Measurements from ENCODE around the gene SMOC2. TPM values are rescaled to one million over a fixed set of nuclear protein-coding genes. Genes with fewer than 3 reads are reported as not detected.

Gene SMOC2
- total and polyA plus RNA-seq, 2 of the 4 experiments (the other 2 are of a cell fraction), result not detected

- Histone ChIP-seq H3K9me3 (ENCODE audit: control insufficient read depth, insufficient read depth, low read length) (peaks cover 28% of the 10 kb centered on the region), H2AK5ac (ENCODE audit: low read depth, low read length) (no peak overlapping the region), H3K36me3 (ENCODE audit: control insufficient read depth, insufficient read depth, low read length) (no peaks in the 10 kb centered on the region), H3K23ac (ENCODE audit: low read depth, low read length) (no peak overlapping the region), H3K27ac (ENCODE audit: insufficient read depth, low read length) (no peak overlapping the region), H4K8ac (ENCODE audit: low read depth in 2 of 2, low read length in 2 of 2) (no peak overlapping the region), H3K18ac (ENCODE audit: low read depth, low read length) (no peak overlapping the region), H3K27me3 (ENCODE audit: control insufficient read depth, insufficient read depth, low read length) (no peaks in the 10 kb centered on the region), H3K9me1 (ENCODE audit: insufficient read depth, low read length) (no peaks in the 10 kb centered on the region), H4K91ac (ENCODE audit: insufficient read depth, low read depth, low read length) (no peak overlapping the region), H2BK5ac (ENCODE audit: low read depth, low read length, poor library complexity, severe bottlenecking) (no peak overlapping the region), H2BK15ac (ENCODE audit: low read depth, low read length) (no peak overlapping the region), H2AK9ac (replicated peaks; ENCODE audit: low read depth, low read length, poor library complexity) (no peak overlapping the region), H3K14ac (replicated peaks; ENCODE audit: low read depth, low read length) (no peak overlapping the region), H4K20me1 (ENCODE audit: insufficient read depth, low read length) (no peaks in the 10 kb centered on the region), H3K4ac (ENCODE audit: low read depth, low read length) (no peak overlapping the region), H3K4me2 (ENCODE audit: low read depth, low read length) (no peak overlapping the region), H4K5ac (ENCODE audit: low read depth, low read length) (no peak overlapping the region), H3K4me1 (ENCODE audit: control insufficient read depth, insufficient read depth, low read length) (no peaks in the 10 kb centered on the region), H3K4me3 (ENCODE audit: insufficient read depth, low read depth, low read length) (no peak overlapping the region), H2BK20ac (ENCODE audit: low read depth, low read length) (no peak overlapping the region), H2BK120ac (ENCODE audit: low read depth, low read length) (no peak overlapping the region), H3K56ac (ENCODE audit: extremely low read depth, insufficient read depth, low read length) (no peak overlapping the region), H3K9ac (ENCODE audit: low read depth, low read length) (no peak overlapping the region), H2AFZ (replicated peaks; ENCODE audit: low read length, poor library complexity) (no peak overlapping the region), H3K79me1 (ENCODE audit: low read depth in 1 of 2, low read length in 2 of 2) (no peaks in the 10 kb centered on the region)
- ATAC-seq (ENCODE audit: low read depth) (no peak), DNase-seq (no peak)
- no CpG with 5 or more reads among the region's 10 CpGs for whole genome bisulfite sequencing, 2 experiments (ENCODE audit: extremely low coverage in 2 of 2, insufficient read length in 1 of 2)
- dilution Hi-C loops (cut with HindIII; ENCODE audit: low sequenced_read_pairs, unreplicated experiment), result no loop called here
- in situ Hi-C loops (cut with MboI; ENCODE audit: low sequenced_read_pairs), result no loop called here
- ChIA-PET CTCF (no interaction called here), POLR2A (ENCODE audit: unreplicated experiment) (no interaction called here)
- no TSS peak for BruUV-seq (replicated peaks)
- TF ChIP-seq MAFK (IDR thresholded peaks at IDR 0.05; ENCODE audit: low read depth, low read length), result no peak
- no peak for TF ChIP-seq NFE2L2 (IDR thresholded peaks at IDR 0.05; ENCODE audit: low read depth, low read length)
- TF ChIP-seq ELK1 (IDR thresholded peaks at IDR 0.05; ENCODE audit: borderline replicate concordance, low read depth, low read length), result no peak
- no peak for TF ChIP-seq USF2 (IDR thresholded peaks at IDR 0.05; ENCODE audit: low read depth, low read length)
- no peak for TF ChIP-seq SMC3 (IDR thresholded peaks at IDR 0.05; ENCODE audit: low read depth, low read length)
- TF ChIP-seq POLR2A (IDR thresholded peaks at IDR 0.05; ENCODE audit: low read depth, low read length), result no peak
- no peak for TF ChIP-seq MAZ (IDR thresholded peaks at IDR 0.05; ENCODE audit: borderline replicate concordance, low read depth, low read length)
- TF ChIP-seq CEBPB (IDR thresholded peaks at IDR 0.05; ENCODE audit: low read depth, low read length), result no peak
- TF ChIP-seq, protein P1, sequence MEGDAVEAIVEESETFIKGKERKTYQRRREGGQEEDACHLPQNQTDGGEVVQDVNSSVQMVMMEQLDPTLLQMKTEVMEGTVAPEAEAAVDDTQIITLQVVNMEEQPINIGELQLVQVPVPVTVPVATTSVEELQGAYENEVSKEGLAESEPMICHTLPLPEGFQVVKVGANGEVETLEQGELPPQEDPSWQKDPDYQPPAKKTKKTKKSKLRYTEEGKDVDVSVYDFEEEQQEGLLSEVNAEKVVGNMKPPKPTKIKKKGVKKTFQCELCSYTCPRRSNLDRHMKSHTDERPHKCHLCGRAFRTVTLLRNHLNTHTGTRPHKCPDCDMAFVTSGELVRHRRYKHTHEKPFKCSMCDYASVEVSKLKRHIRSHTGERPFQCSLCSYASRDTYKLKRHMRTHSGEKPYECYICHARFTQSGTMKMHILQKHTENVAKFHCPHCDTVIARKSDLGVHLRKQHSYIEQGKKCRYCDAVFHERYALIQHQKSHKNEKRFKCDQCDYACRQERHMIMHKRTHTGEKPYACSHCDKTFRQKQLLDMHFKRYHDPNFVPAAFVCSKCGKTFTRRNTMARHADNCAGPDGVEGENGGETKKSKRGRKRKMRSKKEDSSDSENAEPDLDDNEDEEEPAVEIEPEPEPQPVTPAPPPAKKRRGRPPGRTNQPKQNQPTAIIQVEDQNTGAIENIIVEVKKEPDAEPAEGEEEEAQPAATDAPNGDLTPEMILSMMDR (conservative IDR thresholded peaks at IDR 0.05; ENCODE audit: low read depth, low read length), result no peak
- no peak for TF ChIP-seq RAD21 (IDR thresholded peaks at IDR 0.05; ENCODE audit: low read length)
- TF ChIP-seq CHD1 (IDR thresholded peaks at IDR 0.05; ENCODE audit: low read depth, low read length), result no peak
- no peak for TF ChIP-seq RFX5 (IDR thresholded peaks at IDR 0.05; ENCODE audit: low read depth, low read length)
- intact Hi-C loops (cut with micrococcal nuclease), result no loop called here
These were observed 105.7 kb downstream of the SMOC2 start for GRCh38 chr6:168546730-168547129.

Measured in IMR-90 (cell line).